Left colon (tissue), 2 donors: Measurements from ENCODE around the gene APOA5. TPM values are rescaled to one million over a fixed set of nuclear protein-coding genes. Genes with fewer than 3 reads are reported as not detected.
"Not testable (repeated sequence)": the region's sequence is repeated elsewhere in the genome, so short reads cannot be mapped to it uniquely, and the experiment has no call there.

Source experiments
- ATAC-seq: fragments of 200-7000 bp; cut with Tn5 transposase; one replicate; pipeline ENCODE4 v1.9.1; 2020; ENCODE audit warnings: mild to moderate bottlenecking, moderate library complexity
- DNase-seq, 2 donors: peaks; one replicate each; pipeline ENCODE4 v3.0.0-alpha.2; 2020
- intact Hi-C, 2 donors: fragments of 100-400 bp; cut with DNase I in 1 of 2; cut with micrococcal nuclease in 1 of 2; formaldehyde crosslinking; loops; one replicate each; pipeline versions ENCODE4 v1.11.2 to v1.14.0; 2022; cut with DNase I, micrococcal nuclease
- total RNA-seq, 2 donors: library from RNA; stranded (reverse); fragmentation: NEBNext Ultra II Directional; extraction: Animal tissue kit (Norgen Biotek cat#: 25700); gene quantifications; one replicate each; pipeline ENCODE4 v1.2.1, GENCODE V29; 2021
- donor health status: DM: no; HTN: no; CAD: no.
- donor health status: DM: yes; HTN: yes; CAD: no.

APOA5 gene
- total RNA-seq, 2 donors from 2014 or later, result not detected

DNA sequence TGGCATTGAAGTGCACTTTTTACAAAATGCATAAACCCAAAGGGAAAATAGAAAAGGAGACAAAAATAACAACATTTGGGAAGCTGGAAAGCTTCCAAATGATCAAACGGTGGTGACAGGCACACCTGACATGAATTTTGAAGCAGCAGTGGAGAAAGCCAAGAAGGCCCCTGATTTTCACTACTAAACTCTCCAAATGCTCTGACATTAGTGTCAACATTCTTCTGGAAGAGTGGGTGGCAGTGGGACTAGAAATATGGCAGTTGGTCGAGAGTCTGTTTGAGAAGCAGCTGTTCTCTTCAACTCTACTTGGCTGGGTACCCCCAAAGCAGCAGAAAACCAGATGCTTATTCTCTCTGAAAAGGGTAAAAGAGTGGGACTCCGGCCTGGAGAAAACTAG, 12.3 kb upstream of the APOA5 start:
- no peak for DNase-seq
- ATAC-seq, result no peak
- intact Hi-C loops, result no loop called here

DNA sequence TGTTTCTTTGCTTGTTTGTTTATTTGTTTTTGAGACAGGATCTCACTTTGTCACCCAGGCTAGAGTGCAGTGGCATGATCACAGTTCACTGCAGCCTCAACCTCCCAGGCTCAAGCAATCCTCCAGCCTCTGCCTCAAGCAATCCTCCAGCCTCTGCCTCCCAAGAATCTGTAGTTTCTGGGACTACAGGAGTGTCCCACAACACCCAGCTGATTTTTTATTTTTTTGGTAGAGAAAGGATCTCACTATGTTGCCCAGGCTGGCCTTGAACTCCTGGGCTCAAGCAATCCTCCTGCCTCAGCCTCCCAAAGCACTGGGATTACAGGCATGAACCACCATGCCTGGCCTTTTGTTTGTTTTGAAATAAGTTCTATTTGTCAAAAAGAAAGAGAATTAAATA, 10.0 kb upstream of the APOA5 start:
- DNase-seq, intact Hi-C loops, ATAC-seq: not testable (repeated sequence)

DNA sequence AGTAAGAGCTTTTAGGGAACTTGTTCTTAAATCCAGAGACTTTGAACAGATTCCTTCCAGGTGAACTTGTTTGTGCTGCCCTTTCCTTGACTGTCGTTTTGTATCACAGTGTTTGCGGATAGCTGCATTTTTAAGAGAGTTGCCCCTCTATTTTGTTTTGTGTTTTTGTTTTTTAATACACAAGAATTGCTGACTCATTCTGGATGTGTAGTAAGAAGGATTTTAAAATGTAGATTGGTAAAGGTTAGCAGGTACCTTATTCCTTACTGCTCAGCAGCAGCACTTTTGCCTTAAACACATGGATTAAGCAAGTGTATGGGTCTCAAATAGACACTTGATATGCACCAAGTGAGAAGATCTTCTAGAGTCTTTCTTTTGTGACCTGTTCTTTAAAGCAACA, 8.9 kb upstream of the APOA5 start:
- no peak for ATAC-seq
- no peak for DNase-seq
- intact Hi-C loops, result no loop called here

DNA sequence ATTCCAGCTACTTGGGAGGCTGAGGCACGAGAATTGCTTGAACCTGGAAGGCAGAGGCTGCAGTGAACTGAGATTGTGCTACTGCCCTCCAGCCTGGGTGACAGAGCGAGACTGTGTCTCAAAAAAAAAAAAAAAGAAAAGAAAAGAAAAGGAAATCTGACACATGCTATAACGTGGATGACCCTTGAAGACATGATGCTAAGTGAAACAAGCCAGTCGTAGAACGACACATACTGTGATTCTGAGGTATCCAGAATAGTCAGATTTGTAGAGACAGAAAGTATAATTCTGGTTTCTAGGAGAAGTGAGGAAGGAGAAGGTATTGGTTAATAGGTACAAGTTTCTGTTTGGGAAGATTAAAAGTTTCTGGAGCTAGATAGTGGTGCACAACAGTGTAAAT, 6.7 kb upstream of the APOA5 start:
- DNase-seq (no peak), ATAC-seq (no peak)
- intact Hi-C loops, result loop anchor here in 1 of 2 donors (10.0 kb wide), 1 partner anchor 306 kb away; no protein-coding TSS in a partner anchor

DNA sequence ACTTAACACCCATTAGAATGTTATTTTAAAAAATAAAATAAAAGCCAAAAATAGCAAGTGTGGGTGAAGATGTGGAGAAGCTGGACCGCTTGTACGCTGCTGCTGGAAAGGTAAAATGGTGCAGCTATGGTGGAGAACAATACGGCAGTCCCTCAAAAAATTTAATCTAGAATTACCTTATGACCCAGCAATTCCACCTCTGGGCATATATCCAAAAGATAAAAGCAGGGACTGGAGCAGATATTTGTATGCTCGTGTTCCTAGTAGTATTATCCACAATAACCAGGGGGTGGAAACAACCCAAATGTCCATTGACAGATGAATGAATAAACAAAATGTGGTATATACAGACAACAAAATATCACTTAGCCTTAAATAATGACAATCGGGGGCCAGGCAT, 6.1 kb upstream of the APOA5 start:
- ATAC-seq (no peak), DNase-seq (no peak)
- intact Hi-C loops, result loop anchor here in 1 of 2 donors (10.0 kb wide), 1 partner anchor 307 kb away; no protein-coding TSS in a partner anchor

DNA sequence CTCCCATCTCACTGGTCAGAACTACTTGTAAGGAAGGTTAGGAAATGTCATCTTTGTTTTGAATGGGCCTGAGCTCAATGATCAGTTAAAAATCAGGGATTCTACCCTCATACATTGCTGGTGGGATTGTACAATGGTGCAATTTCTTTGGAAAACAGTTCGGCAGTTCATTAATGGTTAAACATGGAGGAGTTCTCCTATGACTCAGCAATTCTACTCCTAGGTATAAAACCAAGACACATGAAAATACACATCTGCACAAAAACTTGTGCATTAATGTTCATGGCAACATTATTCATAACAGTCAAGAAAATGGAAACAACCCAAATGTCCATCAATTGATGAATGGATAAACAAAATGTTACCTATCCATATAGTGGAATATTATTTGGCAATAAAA, 4.9 kb upstream of the APOA5 start:
- intact Hi-C loops, result loop anchor here in 1 of 2 donors (10.0 kb wide), 1 partner anchor 308 kb away; no protein-coding TSS in a partner anchor
- no peak for ATAC-seq

DNA sequence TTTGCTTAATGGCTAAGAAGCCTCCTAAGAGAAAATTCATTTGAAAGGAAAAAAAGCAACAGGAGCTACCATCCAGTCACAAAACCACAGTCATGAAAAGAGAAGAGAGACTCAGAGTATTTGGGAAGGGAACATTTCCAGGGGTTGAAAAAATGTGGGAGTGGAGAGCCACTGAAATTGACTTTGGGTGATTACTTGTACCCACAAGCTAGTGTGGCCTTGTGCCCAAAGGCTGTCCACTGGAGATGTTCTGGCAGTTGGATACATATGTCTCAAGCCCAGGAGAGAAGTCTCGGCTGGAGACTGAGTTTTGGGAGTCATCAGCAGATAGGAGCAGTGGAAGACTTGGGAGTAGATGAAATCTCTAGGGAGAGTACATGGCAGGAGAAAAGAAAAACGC, 3.2 kb upstream of the APOA5 start:
- DNase-seq, result no peak
- no peak for ATAC-seq
- intact Hi-C loops, result loop anchor here (5.0 to 10.0 kb wide), 2 partner anchors 310 to 312 kb away; no protein-coding TSS in a partner anchor

More for the DNA sequence above, 4.9 kb upstream of the APOA5 start:
- no peak for DNase-seq

DNA sequence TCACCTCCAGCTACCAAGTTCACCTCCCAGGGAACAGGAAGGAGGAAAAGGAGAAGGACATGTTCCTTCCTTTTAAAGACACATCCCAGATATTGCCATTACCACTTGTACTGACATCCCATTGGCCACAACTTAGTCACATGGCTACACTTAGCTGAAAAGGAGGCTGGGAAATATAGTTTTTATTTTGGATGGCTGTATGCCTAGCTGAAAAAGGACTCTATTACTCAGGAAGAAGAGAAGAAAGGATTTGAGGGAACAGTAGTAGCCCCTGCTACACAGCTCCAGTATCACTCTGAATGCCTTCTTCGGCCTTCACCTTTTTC, 2.1 kb upstream of the APOA5 start:
- intact Hi-C loops, result loop anchor here (5.0 to 10.0 kb wide), 2 partner anchors 311 to 314 kb away; no protein-coding TSS in a partner anchor
- ATAC-seq (peak; percentile 53), DNase-seq (no peak)

DNA sequence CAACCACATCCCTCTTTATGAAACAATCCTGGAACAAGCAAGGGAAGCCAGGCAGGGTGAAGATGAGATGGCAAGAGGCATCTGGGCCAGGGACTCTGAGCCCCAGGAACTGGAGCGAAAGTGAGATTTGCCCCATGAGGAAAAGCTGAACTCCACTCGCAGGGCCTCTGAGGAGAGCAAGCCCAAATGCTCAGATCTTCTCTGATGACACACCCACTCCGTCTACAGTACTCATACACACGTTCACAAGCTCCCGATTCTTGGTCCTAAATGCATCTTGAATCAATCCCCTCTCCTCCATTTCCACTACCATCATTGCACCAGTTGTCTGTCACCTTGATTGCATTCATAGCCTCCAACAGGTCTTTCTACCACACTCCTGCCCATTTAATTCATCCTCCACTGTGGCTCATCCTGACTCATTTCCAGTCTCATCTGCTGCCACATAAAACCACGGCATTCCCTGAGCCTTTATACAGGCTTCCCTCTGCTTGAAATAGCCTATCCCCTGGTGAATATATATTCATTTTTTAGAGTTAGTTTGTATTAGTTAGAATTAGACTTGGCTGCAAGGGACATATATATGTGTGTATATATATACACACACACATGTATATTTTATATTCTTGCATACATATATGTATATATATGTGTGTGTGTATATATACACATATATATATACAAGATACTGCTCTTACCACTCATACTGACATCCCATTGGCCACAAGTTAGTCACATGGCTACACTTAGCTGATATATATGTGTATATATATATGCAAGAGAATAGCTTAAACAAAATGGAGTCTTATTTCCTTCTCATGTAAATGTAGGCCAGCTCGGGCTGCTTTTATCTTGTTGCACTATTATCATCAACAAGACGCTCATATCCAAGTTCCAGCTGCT, 1.4 kb upstream of the APOA5 start:
- intact Hi-C loops, result loop anchor here (5.0 to 10.0 kb wide), 2 partner anchors 312 to 314 kb away; no protein-coding TSS in a partner anchor
- DNase-seq (no peak), ATAC-seq (no peak)

DNA sequence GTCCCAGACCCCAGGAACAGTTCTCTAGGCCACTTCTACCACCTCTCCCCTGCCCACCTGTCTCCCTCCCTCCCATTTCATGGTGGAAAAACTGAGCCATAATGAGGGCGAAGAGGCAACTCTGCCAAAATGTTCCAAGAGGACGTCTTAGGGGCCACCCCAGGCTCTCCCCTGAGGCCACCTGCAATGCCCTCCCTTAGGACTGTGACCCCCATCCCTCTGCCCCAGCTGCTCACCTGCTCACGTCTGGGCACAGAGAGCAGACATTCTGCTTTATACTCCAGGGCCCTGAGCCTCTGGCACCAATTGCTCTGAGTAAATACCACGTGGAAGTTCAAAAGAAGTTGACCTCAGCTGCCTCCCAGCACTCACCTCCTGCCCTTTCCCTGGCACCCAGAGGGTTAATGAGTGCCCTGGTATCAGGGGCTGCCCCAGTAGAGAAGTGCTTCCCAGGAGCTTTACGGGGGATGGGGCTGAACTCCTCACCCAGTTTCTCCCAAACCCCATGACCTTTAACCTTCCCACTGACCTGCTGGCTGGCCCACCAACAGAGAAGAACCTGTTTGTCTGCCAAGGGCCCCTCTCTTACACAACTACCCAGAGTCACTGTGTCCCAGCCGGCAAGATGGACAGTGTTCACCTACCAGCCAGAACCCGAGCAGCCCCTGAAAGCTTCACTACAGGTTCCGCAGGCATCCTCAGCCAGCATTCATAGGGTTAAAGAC, 627 bp upstream of the APOA5 start:
- DNase-seq (no peak), ATAC-seq (no peak)
- intact Hi-C loops, result loop anchor here (5.0 to 10.0 kb wide), 2 partner anchors 312 to 315 kb away; no protein-coding TSS in a partner anchor

DNA sequence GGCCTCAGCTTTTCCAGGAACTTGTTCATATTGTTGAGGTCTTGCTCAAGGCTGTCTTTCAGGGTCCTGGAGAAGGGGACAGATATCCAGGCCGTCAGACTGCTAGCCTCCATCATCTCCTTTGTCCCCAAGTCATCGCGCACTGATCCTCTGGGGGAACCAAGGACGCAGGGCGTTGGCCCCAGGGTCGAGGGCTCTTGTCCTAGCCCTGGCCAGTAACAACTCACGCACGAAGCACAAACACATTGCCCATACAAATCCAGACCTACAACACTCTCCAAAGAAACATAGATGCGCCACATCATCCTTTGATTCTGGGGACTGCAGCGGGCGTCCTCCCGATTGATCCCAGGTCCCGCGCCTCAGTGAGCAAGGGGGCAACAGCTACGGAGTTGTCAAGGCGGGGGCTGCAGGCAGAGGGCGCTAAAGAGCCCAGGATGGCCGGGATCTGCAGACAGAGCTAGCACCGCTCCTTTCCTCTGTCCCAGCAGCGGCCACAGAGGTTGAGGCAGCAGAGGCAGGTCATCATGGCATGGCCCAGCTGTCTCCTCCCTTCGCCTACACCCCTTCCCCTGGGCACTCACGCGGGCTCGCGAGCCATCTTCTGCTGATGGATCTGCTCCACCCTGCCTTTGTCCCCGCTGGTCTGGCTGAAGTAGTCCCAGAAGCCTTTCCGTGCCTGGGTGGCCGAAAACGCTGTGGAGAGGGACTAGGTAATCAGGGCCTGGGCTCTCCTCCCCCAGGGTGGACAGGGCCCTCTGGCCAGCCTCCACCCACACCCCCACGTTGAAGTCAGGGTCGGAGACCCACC, 472 bp downstream of the APOA5 start:
- ATAC-seq (peak; percentile 51), DNase-seq (peak; percentile 58 to 82)
- intact Hi-C loops, result loop anchor here (5.0 to 10.0 kb wide), 2 partner anchors 314 to 316 kb away; no protein-coding TSS in a partner anchor

DNA sequence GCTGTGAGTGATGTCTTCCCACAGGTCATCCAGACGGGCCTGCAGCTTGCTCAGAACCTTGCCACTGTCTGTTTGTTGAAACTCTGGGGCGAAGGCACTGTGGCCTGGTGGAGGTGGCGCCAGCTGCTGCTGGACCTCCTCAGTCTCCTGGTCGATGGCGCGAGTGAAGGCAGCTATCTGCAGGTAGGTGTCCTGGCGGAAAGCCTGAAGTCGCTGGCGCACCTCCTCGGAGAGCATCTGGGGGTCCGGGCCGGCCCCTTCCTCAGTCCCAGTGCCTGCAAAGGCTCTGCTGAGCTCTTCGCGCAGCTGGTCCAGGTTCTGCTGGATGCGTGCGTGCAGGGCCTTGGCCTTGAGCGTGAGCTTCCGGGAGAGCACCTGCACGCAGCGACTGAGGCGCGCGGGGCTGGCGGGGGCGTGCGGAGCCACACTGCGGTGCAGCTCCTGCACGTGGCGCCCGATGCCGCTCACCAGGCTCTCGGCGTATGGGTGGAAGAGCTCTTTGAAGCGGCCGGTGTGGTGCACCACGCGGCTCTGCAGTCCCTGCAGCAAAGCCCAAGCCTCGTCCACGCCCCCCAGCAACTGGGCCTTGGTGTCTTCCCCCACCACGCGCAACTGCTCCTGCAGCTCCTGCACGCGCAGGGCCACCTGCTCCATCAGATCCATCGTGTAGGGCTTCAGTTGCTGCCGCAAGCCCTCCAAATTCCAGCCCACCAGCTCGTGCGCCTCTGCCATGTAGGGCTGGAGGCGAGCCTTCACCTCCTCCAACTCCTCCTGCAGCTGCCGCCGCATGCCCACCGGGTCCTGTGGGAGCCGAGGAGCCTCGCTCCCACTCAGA, 1.3 kb downstream of the APOA5 start:
- no peak for ATAC-seq
- intact Hi-C loops, result loop anchor here (5.0 to 10.0 kb wide), 2 partner anchors 314 to 317 kb away; no protein-coding TSS in a partner anchor
- peak in 1 of 2 donors; percentile 8 for DNase-seq

DNA sequence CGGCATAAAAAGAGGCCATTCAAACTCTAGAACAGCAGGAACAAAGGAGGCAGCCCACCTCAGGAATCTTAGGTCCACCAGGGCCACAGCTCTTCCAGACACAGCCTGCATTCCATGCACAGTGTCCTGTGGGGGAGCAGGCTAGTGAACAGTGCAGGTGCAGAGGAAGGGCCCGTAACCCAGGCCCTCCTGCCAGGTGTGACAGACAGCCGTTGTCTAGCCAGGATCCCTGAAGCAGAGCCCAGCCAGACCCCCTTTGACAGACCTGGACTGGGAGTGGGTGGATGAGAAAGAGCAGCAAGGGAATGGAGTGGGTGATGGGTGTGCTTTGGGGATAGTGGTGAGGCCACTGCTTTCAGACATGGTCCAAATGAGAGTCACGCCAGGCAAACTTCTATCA, 2.7 kb downstream of the APOA5 start:
- no peak for DNase-seq
- no peak for ATAC-seq
- intact Hi-C loops, result no loop called here

DNA sequence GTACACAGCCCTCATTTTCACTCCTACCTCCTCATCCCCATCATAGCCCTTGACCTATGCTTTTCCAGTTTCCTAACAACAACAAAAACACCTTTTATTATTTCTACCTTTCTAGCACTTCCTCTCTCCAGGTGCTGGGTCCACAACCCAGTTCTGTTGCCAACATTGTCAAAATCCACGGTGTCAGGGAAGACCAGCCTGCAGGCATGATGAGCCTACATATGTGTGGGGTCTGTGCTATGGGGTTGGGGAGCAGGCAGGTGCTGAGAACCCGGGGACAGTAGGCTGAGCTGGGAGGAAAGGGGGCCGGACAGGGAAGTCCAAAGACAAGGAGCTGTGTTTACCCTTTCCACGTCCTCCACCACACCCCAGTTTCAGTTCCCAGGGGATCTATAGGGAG, 3.1 kb downstream of the APOA5 start:
- ATAC-seq, result no peak
- DNase-seq, result peak in 1 of 2 donors; percentile 10
- intact Hi-C loops, result no loop called here

DNA sequence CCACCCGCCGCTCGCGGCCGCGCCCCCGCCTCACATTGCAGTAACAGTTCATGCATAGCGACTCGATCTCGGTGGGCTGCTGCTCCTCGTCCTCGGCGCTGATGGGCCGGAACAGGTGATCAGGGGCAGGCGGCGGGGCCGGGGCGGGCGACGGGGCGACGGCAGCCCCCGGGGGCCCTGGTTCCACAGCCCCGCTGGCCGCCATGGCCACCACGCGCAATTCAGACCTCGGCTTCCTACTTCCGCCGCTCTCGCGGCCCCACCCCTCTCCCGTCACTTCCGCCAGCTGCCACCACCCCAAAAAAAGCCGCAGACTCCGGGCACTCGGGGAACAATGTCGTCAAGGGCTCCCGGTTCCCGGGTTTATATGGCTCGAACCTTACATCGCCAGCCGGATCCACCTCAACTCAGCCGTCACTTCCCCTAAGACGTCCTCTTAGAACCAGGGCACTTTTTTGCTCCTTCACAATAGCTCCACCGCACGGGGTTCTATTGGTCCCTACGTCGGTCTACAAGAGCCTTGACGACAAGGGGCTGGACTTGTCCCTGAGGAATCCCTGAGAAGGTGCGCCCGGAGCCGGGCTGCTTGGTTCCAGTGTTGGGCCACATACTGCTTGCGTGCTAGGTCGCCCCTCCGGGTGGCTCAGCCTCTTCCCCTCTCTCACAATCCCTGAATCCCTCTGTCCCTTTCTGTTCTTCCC, 3.7 kb downstream of the APOA5 start, which contains the start of gene ZPR1:
ZPR1 (minus strand) TSS at position 238 of the 701 bp plus-strand sequence; CDS start at position 205, 33 bp downstream.
- ATAC-seq, result peak; percentile 90
- intact Hi-C loops, result no loop called here

DNA sequence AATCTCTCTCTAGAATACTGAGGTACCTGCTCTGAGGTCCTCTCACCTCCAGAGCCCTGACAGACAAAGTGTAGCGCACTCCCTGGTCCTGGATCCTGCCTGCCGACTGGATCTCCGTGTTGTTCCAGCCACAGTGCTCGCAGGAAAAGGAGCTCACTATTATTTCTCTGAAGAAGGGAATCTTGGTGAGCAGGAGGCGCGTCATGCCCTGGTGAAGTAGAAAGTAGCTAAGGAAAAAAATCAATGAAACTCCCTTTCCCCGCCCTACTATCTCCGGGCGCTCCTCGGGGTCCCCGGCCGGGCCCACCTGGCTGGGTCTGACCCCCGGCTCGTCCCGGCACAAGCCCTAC, 4.3 kb downstream of the APOA5 start:
- intact Hi-C loops, result no loop called here
- DNase-seq (no peak), ATAC-seq (peak; percentile 18)

More for the DNA sequence above, 3.7 kb downstream of the APOA5 start, which contains the start of gene ZPR1:
- DNase-seq, result peak; percentile 79 to 92

DNA sequence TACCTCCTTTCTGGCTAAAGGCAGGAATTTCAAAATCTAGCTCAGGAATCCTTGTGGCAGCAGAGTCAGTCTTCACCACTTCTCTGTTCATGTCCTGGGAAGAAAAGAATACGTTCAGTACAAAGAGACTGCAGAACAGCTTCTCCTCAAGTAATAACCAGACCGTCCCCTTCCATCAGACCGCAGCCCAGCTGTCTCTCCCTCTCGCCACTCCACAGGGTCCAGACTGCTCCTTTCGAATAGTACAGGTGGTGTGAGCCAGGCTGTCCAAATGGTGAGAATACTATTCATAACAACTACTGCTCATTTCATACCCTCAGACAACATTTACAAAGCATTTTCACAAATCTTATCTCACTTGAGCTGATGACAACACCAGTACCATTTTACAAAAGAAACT, 4.7 kb downstream of the APOA5 start:
- DNase-seq (no peak), ATAC-seq (no peak)
- intact Hi-C loops, result no loop called here
